Lung (tissue), 12 donors: ENCODE measurements around the gene AFAP1. TPM values are rescaled to one million over a fixed set of nuclear protein-coding genes. Genes with fewer than 3 reads are reported as not detected.
A peak's percentile ranks its signal among the peaks of the same experiment; 100 is the strongest.

Experiments used
- ATAC-seq: fragments of 200-7000 bp; cut with Tn5 transposase; one replicate; pipeline ENCODE4 v1.9.1; 2020; ENCODE audit warnings: moderate number of reproducible peaks; ENCODE audit not compliant: insufficient read depth, low FRiP score
- DNase-seq, 3 donors: peaks; one replicate each; pipeline ENCODE4 v3.0.0-alpha.2; 2013 to 2017
- H3K27ac ChIP-seq, 2 donors: one replicate each; pipeline ENCODE4 v1.5.1; 2013; ENCODE audit warnings: mild to moderate bottlenecking in 2 of 2, moderate library complexity in 2 of 2, control low read depth in 1 of 2, inconsistent platforms in 1 of 2, low read depth in 1 of 2, low read length in 1 of 2
- H3K27me3 ChIP-seq, 3 donors: one replicate each; pipeline ENCODE4 v1.5.1; 2013; ENCODE audit warnings: low read length in 2 of 3; ENCODE audit not compliant: control insufficient read depth in 3 of 3, insufficient read depth in 3 of 3
- H3K36me3 ChIP-seq, 4 donors: one replicate each; pipeline ENCODE4 v1.5.1; 2013; ENCODE audit warnings: low read length in 4 of 4, mild to moderate bottlenecking in 1 of 4, moderate library complexity in 1 of 4; ENCODE audit not compliant: control insufficient read depth in 4 of 4, insufficient read depth in 4 of 4
- H3K4me1 ChIP-seq, 5 donors: one replicate each; pipeline ENCODE4 v1.5.1; 2013; ENCODE audit warnings: low read length in 5 of 5, mild to moderate bottlenecking in 2 of 5, moderate library complexity in 1 of 5; ENCODE audit not compliant: control insufficient read depth in 5 of 5, insufficient read depth in 5 of 5
- H3K4me3 ChIP-seq: one replicate; pipeline ENCODE4 v1.5.1; 2013; ENCODE audit warnings: mild to moderate bottlenecking, control low read depth, moderate library complexity
- H3K9ac ChIP-seq, 2 donors: one replicate each; pipeline ENCODE4 v1.5.1; 2013; ENCODE audit warnings: low read length in 2 of 2, control low read depth in 1 of 2; ENCODE audit not compliant: insufficient read depth in 1 of 2
- H3K9me3 ChIP-seq, 4 donors: one replicate each; pipeline ENCODE4 v1.5.1; 2013; ENCODE audit warnings: low read length in 3 of 4, mild to moderate bottlenecking in 1 of 4, moderate library complexity in 1 of 4; ENCODE audit not compliant: control insufficient read depth in 4 of 4, insufficient read depth in 3 of 4
- CTCF ChIP-seq: IDR thresholded peaks from 2 replicates; pipeline ENCODE4 v1.5.1; 2012; ENCODE audit warnings: mild to moderate bottlenecking; ENCODE audit errors: control extremely low read depth, extremely low read depth
- WGBS, 2 donors: extraction: QIAGEN DNeasy Blood & Tissue Kit; methylation state at CpG; one replicate each; pipeline ENCODE4 v1.1.7; 2013; 5-methylcytosine and 5-hydroxymethylcytosine counted together
- polyA plus RNA-seq, 2 donors: library from polyadenylated mRNA; stranded (reverse); fragments of 200-250 nt; gene quantifications; one replicate each; pipeline ENCODE4 v1.2.1, GENCODE V29; 2013
- total RNA-seq, 2 donors: library from RNA; depleted of rRNA in 1 of 2; stranded (reverse); fragments of >200 nt in 1 of 2; gene quantifications; one replicate each; pipeline ENCODE4 v1.2.1, GENCODE V29; 2014 to 2021
- donor health status: control.
- donor health status: control.
- donor health status: Bipolar disorder and iron deficiency.
- donor health status: healthy.
- donor health status: DM: yes; HTN: yes; CAD: no.

The AFAP1 gene
- total and polyA plus RNA-seq, 4 donors: 5.3 to 34.1 (median 12.3) TPM

DNA sequence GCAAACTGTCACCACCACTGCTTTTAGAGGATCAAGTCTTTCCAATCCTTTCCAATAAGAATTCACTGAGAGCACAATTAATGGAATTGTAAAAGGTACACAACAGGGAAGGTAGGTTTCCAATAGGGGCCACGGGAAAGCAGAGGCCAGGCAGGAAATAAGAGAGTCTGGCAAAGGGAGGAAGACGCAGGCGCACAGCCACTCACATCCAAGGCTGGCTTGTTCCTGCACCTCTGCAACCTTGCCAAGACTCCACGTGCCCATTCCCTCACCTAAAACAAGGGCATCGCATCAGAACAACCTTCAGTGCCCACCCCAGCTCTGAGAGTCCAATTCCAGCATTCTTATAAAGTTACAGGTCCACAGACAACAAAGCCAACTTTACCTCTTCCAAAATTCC is 81.2 kb downstream of the AFAP1 start:
- 64 to 72% methylated on average over 5 of the region's 5 CpGs for WGBS, 2 donors
- Histone ChIP-seq H3K9me3 (no peaks in the 10 kb centered on the region), H3K4me1 (peaks cover 4 to 40% (median 15%) of the 10 kb centered on the region in 5 donors), H3K4me3 (no peak overlapping the region), H3K9ac (no peak overlapping the region), H3K27me3 (no peaks in the 10 kb centered on the region), H3K36me3 (peaks cover 0 to 11% (median 4%) of the 10 kb centered on the region in 4 donors), H3K27ac (no peak overlapping the region)
- ATAC-seq (no peak), DNase-seq (no peak)
- no peak for TF ChIP-seq CTCF

DNA sequence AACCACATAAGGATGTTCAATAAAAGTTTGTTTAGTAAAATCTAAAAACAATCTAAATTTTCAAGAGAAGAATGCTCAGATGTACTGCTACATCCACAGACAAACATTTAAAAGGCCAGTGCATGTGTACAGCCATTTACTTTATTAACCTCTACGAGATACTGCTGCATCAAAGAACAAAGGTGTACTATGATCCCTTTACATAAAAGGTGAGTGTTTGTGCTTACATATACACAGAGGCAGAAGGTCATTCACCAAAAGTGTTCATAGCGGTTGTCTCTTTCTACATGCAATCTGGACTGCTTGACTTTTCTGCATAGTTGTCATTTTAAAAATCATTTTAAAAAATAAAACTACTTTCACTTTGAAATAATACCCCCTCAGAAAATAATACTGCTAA is 81.7 kb downstream of the AFAP1 start:
- H3K9ac ChIP-seq: no peak overlapping the region
- no peak overlapping the region for H3K27ac ChIP-seq
- peaks cover 4 to 35% (median 15%) of the 10 kb centered on the region in 5 donors for H3K4me1 ChIP-seq
- H3K27me3 ChIP-seq: no peaks in the 10 kb centered on the region
- no peaks in the 10 kb centered on the region for H3K9me3 ChIP-seq
- 68 to 71% methylated on average over 2 of the region's 2 CpGs for WGBS, 2 donors
- DNase-seq (no peak), ATAC-seq (no peak)
- no peak overlapping the region for H3K4me3 ChIP-seq
- no peak for TF ChIP-seq CTCF
- peaks cover 0 to 12% (median 6%) of the 10 kb centered on the region in 4 donors for H3K36me3 ChIP-seq

DNA sequence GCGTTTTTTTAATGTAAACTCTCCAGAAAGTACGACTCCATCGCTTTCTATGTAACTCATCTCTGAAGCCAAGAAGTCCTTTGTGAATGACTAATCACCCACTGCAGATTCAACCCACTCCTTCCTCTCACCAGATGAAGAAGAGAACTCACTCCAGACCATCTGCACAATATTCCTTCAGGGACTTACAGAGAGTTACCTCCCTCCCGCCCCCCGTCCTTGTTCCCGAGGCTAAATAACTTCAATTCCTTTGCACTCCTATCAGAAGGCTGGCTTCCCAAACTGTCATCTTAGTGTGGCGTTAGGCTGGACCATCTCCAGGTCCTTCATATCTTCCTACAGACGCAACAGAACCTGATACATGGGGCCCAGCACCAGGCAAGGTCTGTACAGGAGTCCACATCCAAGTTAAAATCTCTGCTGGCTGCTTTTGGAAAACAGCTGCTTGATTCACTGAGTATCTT is 82.4 kb downstream of the AFAP1 start:
- WGBS, 2 donors: 60 to 73% methylated on average over 8 of the region's 8 CpGs
- no peak overlapping the region for H3K27ac ChIP-seq
- ATAC-seq: no peak

More for the DNA sequence above, 82.4 kb downstream of the AFAP1 start:
- Histone ChIP-seq H3K4me3 (no peak overlapping the region), H3K27me3 (no peaks in the 10 kb centered on the region), H3K9me3 (no peaks in the 10 kb centered on the region), H3K9ac (no peak overlapping the region), H3K4me1 (peaks cover 3 to 28% (median 15%) of the 10 kb centered on the region in 5 donors), H3K36me3 (peaks cover 0 to 12% (median 6%) of the 10 kb centered on the region in 4 donors)
- no peak for TF ChIP-seq CTCF
- DNase-seq: peak; percentile 35 to 61 (median 55)
